GM12891 (cell line): ENCODE measurements around the gene CCNK.

ENCODE experiments used
- POLR2A ChIP-seq: IDR thresholded peaks from 2 replicates; pipeline ENCODE4 v1.6.1; 2011; ENCODE audit warnings: low read depth, low read length, control low read depth
- TAF1 ChIP-seq: IDR thresholded peaks from 2 replicates; pipeline ENCODE4 v1.6.1; 2011; ENCODE audit warnings: low read depth, low read length, control low read depth

DNA sequence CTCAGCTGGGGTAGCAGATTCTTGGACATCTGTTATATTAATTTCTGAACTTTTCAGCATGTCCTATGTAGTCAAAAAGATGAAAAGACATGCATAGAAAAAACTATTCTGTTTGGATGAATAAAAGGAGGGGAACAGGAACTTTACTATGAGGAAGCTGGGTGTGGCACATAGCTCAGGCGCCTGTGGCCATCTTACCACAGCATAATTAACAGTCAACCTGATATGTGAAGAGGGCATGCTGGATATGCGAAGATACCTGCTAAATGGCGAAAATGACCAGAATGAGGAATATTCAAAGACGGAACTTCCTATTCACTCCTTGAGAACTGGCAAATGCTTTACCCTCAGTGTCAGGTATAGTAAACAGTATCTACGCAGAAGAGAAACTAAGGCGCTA lies 19.0 kb upstream of the CCNK start:
- TF ChIP-seq POLR2A (no peak), TAF1 (no peak)
